Measurements from ENCODE around the gene MZT1. TPM values are rescaled to one million over a fixed set of nuclear protein-coding genes. Genes with fewer than 3 reads are reported as not detected.

The MZT1 gene
- total RNA-seq, 4 donors from 2014 or later, result 2.7 to 7.6 (median 4.1) TPM

DNA sequence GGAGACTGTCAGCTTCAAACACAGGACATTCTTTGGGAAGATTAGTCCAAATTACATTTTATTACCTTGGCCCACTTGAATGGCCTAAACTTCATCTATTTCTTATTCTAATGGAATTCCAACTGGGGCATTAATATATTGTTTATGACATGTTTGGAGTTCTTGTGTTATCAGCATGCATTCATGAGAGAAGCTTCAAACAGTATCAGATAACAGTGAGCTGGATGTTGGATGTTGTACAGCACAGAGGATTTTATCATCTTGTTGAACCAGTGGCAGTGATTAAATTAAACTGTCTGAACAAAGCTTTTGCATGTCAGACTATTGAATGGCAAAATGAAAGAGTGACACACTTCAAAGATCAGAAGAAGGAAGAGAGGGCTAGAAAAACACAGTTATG is 50.0 kb downstream of the MZT1 start:
- H3K4me1 ChIP-seq, result no peaks in the 10 kb centered on the region
- no peaks in the 10 kb centered on the region for H3K9me3 ChIP-seq
- no peaks in the 10 kb centered on the region for H3K27me3 ChIP-seq
- no peak overlapping the region for H3K27ac ChIP-seq
- no peak overlapping the region for H3K4me3 ChIP-seq
- H3K36me3 ChIP-seq, result no peaks in the 10 kb centered on the region
- TF ChIP-seq POLR2A (IDR thresholded peaks at IDR 0.05) (no peak), EP300 (IDR thresholded peaks at IDR 0.05) (no peak)
- TF ChIP-seq, protein P1, sequence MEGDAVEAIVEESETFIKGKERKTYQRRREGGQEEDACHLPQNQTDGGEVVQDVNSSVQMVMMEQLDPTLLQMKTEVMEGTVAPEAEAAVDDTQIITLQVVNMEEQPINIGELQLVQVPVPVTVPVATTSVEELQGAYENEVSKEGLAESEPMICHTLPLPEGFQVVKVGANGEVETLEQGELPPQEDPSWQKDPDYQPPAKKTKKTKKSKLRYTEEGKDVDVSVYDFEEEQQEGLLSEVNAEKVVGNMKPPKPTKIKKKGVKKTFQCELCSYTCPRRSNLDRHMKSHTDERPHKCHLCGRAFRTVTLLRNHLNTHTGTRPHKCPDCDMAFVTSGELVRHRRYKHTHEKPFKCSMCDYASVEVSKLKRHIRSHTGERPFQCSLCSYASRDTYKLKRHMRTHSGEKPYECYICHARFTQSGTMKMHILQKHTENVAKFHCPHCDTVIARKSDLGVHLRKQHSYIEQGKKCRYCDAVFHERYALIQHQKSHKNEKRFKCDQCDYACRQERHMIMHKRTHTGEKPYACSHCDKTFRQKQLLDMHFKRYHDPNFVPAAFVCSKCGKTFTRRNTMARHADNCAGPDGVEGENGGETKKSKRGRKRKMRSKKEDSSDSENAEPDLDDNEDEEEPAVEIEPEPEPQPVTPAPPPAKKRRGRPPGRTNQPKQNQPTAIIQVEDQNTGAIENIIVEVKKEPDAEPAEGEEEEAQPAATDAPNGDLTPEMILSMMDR (IDR thresholded peaks at IDR 0.05), result no peak
- no peak for DNase-seq (ENCODE audit: low spot score in 2 of 2)

DNA sequence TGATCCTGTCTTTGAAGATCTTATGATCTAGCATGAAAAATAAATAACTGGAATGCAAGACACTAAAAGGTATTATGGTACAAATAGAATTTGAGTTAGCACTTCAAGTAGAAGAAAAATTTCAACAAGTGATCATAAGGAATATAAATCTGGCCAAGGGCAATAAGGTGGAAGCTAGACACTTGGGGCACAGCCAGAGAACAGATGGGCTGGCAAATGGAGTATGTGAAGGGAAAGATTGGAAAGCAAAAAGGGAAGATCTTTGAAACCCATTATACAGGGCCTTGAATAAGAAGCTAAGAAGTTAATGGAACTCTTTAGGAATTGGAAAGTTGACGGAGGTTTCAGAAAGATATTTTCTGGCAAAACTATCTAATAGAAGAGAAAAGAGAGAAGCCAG is 61.0 kb downstream of the MZT1 start:
- Histone ChIP-seq H3K9me3 (no peaks in the 10 kb centered on the region), H3K36me3 (no peaks in the 10 kb centered on the region), H3K4me1 (no peaks in the 10 kb centered on the region), H3K27ac (no peak overlapping the region), H3K27me3 (no peaks in the 10 kb centered on the region), H3K4me3 (no peak overlapping the region)
- TF ChIP-seq, protein P1 (IDR thresholded peaks at IDR 0.05), result no peak
- TF ChIP-seq POLR2A (IDR thresholded peaks at IDR 0.05), result no peak
- 92 to 100% methylated on average over 1 of the region's 1 CpG for WGBS, 2 donors
- no peak for DNase-seq (ENCODE audit: low spot score in 2 of 2)

DNA sequence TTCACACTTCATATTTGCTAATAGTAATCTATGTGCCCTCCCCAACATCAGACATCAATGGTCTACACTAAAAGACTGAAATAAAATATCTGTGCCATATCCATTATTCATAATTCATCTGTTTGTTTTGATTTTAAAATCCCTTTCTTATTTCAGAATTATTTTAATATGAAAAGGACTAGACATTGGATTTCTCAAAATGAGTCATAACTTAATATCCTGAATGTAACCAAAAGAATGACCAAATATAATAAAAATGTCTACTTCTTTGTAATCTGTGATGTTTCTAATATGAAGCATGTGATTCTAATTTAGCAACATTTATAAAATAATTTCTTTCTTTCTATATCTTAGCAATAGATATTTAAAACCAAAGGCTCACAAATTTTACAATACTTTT is 64.9 kb downstream of the MZT1 start:
- no peak for DNase-seq (ENCODE audit: low spot score in 2 of 2)
- H3K36me3 ChIP-seq, result no peaks in the 10 kb centered on the region
- H3K4me1 ChIP-seq, result no peaks in the 10 kb centered on the region
- TF ChIP-seq, protein P1 (IDR thresholded peaks at IDR 0.05), result no peak
- TF ChIP-seq POLR2A (IDR thresholded peaks at IDR 0.05) (no peak), EP300 (IDR thresholded peaks at IDR 0.05) (no peak)
- H3K4me3 ChIP-seq, result no peak overlapping the region
- H3K27ac ChIP-seq, result no peak overlapping the region
- no peaks in the 10 kb centered on the region for H3K9me3 ChIP-seq
- H3K27me3 ChIP-seq, result no peaks in the 10 kb centered on the region

Small RNA genes lying within 50 kb of the gene (small RNA-seq; reads per million reads assigned to genes)
- gene RNU6-80P, result not detected

Other genes with a start within 250 kb of the MZT1 start
- 1 to 10 TPM in 3 of 4 donors, under 1 TPM in 1; 0.78 to 3.3 (median 1.9) TPM for gene BORA, start 294 bp upstream of the MZT1 start, total RNA-seq
- 10 to 100 TPM; 28.0 to 37.4 (median 30.8) TPM for gene DIS3, start 54.3 kb upstream of the MZT1 start, total RNA-seq
- gene PIBF1, start 54.5 kb upstream of the MZT1 start, total RNA-seq, result 10 to 100 TPM; 19.4 to 63.8 (median 40.2) TPM